Natural killer cell (primary cell): Measurements from ENCODE around the gene MCIDAS. TPM values are rescaled to one million over a fixed set of nuclear protein-coding genes. Genes with fewer than 3 reads are reported as not detected.

ENCODE experiments used
- ATAC-seq, 3 donors: fragments of 150-1000 bp in 2 of 3; fragments of 200-7000 bp in 1 of 3; cut with Tn5 transposase; 1 replicate in 1 of 3; 2 replicates in 2 of 3; pipeline ENCODE4 v1.10.0; 2021; ENCODE audit warnings: mild to moderate bottlenecking in 2 of 3, moderate library complexity in 2 of 3
- DNase-seq, 2 donors: peaks; one replicate each; pipeline versions ENCODE4 v3.0.0 to v3.0.0-alpha.2; 2013 to 2021; ENCODE audit warnings: mixed read lengths in 1 of 2
- H3K27ac ChIP-seq: one replicate; pipeline ENCODE4 v1.5.1; 2013; ENCODE audit warnings: mild to moderate bottlenecking, low read length
- H3K27me3 ChIP-seq: one replicate; pipeline ENCODE4 v1.6.1; 2013; ENCODE audit warnings: low read length; ENCODE audit not compliant: control insufficient read depth, insufficient read depth
- H3K36me3 ChIP-seq: one replicate; pipeline ENCODE4 v1.6.1; 2013; ENCODE audit warnings: low read length; ENCODE audit not compliant: control insufficient read depth, insufficient read depth
- H3K4me1 ChIP-seq: one replicate; pipeline ENCODE4 v1.6.1; 2013; ENCODE audit warnings: low read length; ENCODE audit not compliant: control insufficient read depth, insufficient read depth
- H3K4me3 ChIP-seq: one replicate; pipeline ENCODE4 v1.5.1; 2013; ENCODE audit warnings: low read length
- H3K9me3 ChIP-seq: one replicate; pipeline ENCODE4 v1.6.1; 2013; ENCODE audit warnings: low read length; ENCODE audit not compliant: control insufficient read depth, insufficient read depth
- H3K27ac Mint-ChIP-seq, 2 donors: one replicate each; pipeline ENCODE4 v1.8.0; 2022; ENCODE audit warnings: mild to moderate bottlenecking in 2 of 2, mixed read lengths in 2 of 2, moderate library complexity in 1 of 2
- H3K27me3 Mint-ChIP-seq, 2 donors: one replicate each; pipeline ENCODE4 v1.8.0; 2022; ENCODE audit warnings: low read depth in 2 of 2, mixed read lengths in 2 of 2
- H3K36me3 Mint-ChIP-seq: one replicate; pipeline ENCODE4 v1.8.0; 2022; ENCODE audit warnings: mixed read lengths
- H3K4me1 Mint-ChIP-seq, 2 donors: one replicate each; pipeline ENCODE4 v1.8.0; 2022; ENCODE audit warnings: mixed read lengths in 2 of 2
- H3K4me3 Mint-ChIP-seq: one replicate; pipeline ENCODE4 v1.8.0; 2022; ENCODE audit warnings: mild to moderate bottlenecking, moderate library complexity, mixed read lengths
- H3K9me3 Mint-ChIP-seq, 2 donors: one replicate each; pipeline ENCODE4 v1.8.0; 2022; ENCODE audit warnings: mixed read lengths in 2 of 2
- CTCF ChIP-seq: fragments of 200-600 bp; IDR thresholded peaks from one replicate; pipeline ENCODE4 v1.8.0; 2022; ENCODE audit warnings: antibody characterized with exemption
- WGBS: methylation state at CpG from one replicate; pipeline ENCODE4 v1.1.7; 2013; ENCODE audit warnings: missing lambda C conversion rate; ENCODE audit not compliant: insufficient coverage; 5-methylcytosine and 5-hydroxymethylcytosine counted together
- intact Hi-C: fragments of 100-400 bp; cut with micrococcal nuclease; formaldehyde crosslinking; loops from one replicate; pipeline ENCODE4 v1.14.2; 2022
- total RNA-seq, 4 donors: library from RNA; stranded (reverse); fragments of 120-200 nt in 1 of 4; gene quantifications; one replicate each; pipeline versions ENCODE4 v1.2.3 to v1.2.4, GENCODE V29; 2013 to 2022

Gene MCIDAS
- total RNA-seq, 3 donors from 2014 or later (not counting 1 experiment from before 2014, with no cell fraction given) = not detected

- Mint-ChIP-seq H3K9me3 (no peaks in the 10 kb centered on the region), H3K36me3 (no peaks in the 10 kb centered on the region), H3K27ac (no peak overlapping the region), H3K4me1 (peaks cover 21% of the 10 kb centered on the region in 2 donors), H3K27me3 (peaks cover 63 to 70% of the 10 kb centered on the region in 2 donors), H3K4me3 (peak overlapping the region; percentile 6)
- Histone ChIP-seq H3K36me3 (no peaks in the 10 kb centered on the region), H3K4me3 (no peak overlapping the region), H3K27ac (no peak overlapping the region), H3K9me3 (no peaks in the 10 kb centered on the region), H3K4me1 (peaks cover 21% of the 10 kb centered on the region), H3K27me3 (peaks cover 45% of the 10 kb centered on the region)
- WGBS = no CpG with 5 or more reads among the region's 3 CpGs
- no peak for ATAC-seq
- intact Hi-C loops = no loop called here
- no peak for DNase-seq
- TF ChIP-seq CTCF = no peak
These were observed 7.3 kb downstream of the MCIDAS start for GRCh38 chr5:55219770-55220169.

GRCh38 chr5:55218967-55219366 lies 8.1 kb downstream of the MCIDAS start:
- H3K9me3 Mint-ChIP-seq = no peaks in the 10 kb centered on the region
- Histone ChIP-seq H3K4me3 (no peak overlapping the region), H3K4me1 (peaks cover 21% of the 10 kb centered on the region), H3K36me3 (no peaks in the 10 kb centered on the region), H3K27me3 (peaks cover 37% of the 10 kb centered on the region), H3K27ac (no peak overlapping the region), H3K9me3 (no peaks in the 10 kb centered on the region)
- DNase-seq (no peak), ATAC-seq (no peak)
- H3K27ac Mint-ChIP-seq = no peak overlapping the region
- TF ChIP-seq CTCF = no peak
- no peaks in the 10 kb centered on the region for H3K36me3 Mint-ChIP-seq
- peaks cover 55 to 62% of the 10 kb centered on the region in 2 donors for H3K27me3 Mint-ChIP-seq
- WGBS = 83% methylated on average over 4 of the region's 4 CpGs
- peaks cover 21% of the 10 kb centered on the region in 2 donors for H3K4me1 Mint-ChIP-seq
- H3K4me3 Mint-ChIP-seq = no peak overlapping the region
- intact Hi-C loops = no loop called here

- no peaks in the 10 kb centered on the region for H3K4me1 ChIP-seq
- H3K27ac ChIP-seq = no peak overlapping the region
- H3K4me1 Mint-ChIP-seq = no peaks in the 10 kb centered on the region
- H3K27ac Mint-ChIP-seq = no peak overlapping the region
- no peaks in the 10 kb centered on the region for H3K36me3 ChIP-seq
- H3K9me3 ChIP-seq = no peaks in the 10 kb centered on the region
- H3K27me3 Mint-ChIP-seq = peaks cover 19 to 30% of the 10 kb centered on the region in 2 donors
- no peak overlapping the region for H3K4me3 ChIP-seq
- H3K4me3 Mint-ChIP-seq = no peak overlapping the region
- H3K36me3 Mint-ChIP-seq = no peaks in the 10 kb centered on the region
- DNase-seq (no peak), ATAC-seq (no peak)
- H3K9me3 Mint-ChIP-seq = no peaks in the 10 kb centered on the region
- intact Hi-C loops = no loop called here
- 100% methylated on average over 1 of the region's 2 CpGs for whole genome bisulfite sequencing
- TF ChIP-seq CTCF = no peak
- H3K27me3 ChIP-seq = peaks cover 2% of the 10 kb centered on the region
These were observed 15.8 kb downstream of the MCIDAS start for GRCh38 chr5:55211184-55211874.

GRCh38 chr5:55205001-55205400 lies 22.1 kb downstream of the MCIDAS start:
- peaks cover 37 to 38% of the 10 kb centered on the region in 2 donors for H3K27me3 Mint-ChIP-seq

More at GRCh38 chr5:55205001-55205400, 22.1 kb downstream of the MCIDAS start:
- no peaks in the 10 kb centered on the region for H3K9me3 ChIP-seq
- H3K4me1 ChIP-seq = no peaks in the 10 kb centered on the region
- Mint-ChIP-seq H3K9me3 (no peaks in the 10 kb centered on the region), H3K36me3 (no peaks in the 10 kb centered on the region), H3K4me1 (no peaks in the 10 kb centered on the region), H3K27ac (no peak overlapping the region), H3K4me3 (no peak overlapping the region)
- DNase-seq (no peak), ATAC-seq (no peak)
- WGBS = 37% methylated on average over 2 of the region's 2 CpGs
- H3K36me3 ChIP-seq = no peaks in the 10 kb centered on the region
- TF ChIP-seq CTCF = no peak
- intact Hi-C loops = no loop called here
- no peak overlapping the region for H3K4me3 ChIP-seq
- no peak overlapping the region for H3K27ac ChIP-seq
- peaks cover 7% of the 10 kb centered on the region for H3K27me3 ChIP-seq
